HUES48 (cell line): ENCODE data around the gene LAT.
"Not testable (repeated sequence)": the region's sequence is repeated elsewhere in the genome, so short reads cannot be mapped to it uniquely, and the experiment has no call there.

Experiments
- H3K27ac ChIP-seq: one replicate; pipeline ENCODE4 v1.7.0; 2013; ENCODE audit warnings: low read depth, low read length, inconsistent platforms
- H3K27me3 ChIP-seq: 2 replicates; pipeline ENCODE4 v1.6.1; 2013; ENCODE audit warnings: mild to moderate bottlenecking, low read length; ENCODE audit not compliant: control insufficient read depth, insufficient read depth
- H3K36me3 ChIP-seq: 2 replicates; pipeline ENCODE4 v1.6.1; 2013; ENCODE audit warnings: low read length; ENCODE audit not compliant: control insufficient read depth, insufficient read depth
- H3K4me1 ChIP-seq: 2 replicates; pipeline ENCODE4 v1.6.1; 2013; ENCODE audit warnings: mild to moderate bottlenecking, low read length; ENCODE audit not compliant: control insufficient read depth, insufficient read depth
- H3K4me3 ChIP-seq: 2 replicates; pipeline ENCODE4 v1.5.1; 2013; ENCODE audit warnings: mild to moderate bottlenecking, low read depth, low read length
- H3K9ac ChIP-seq: 2 replicates; pipeline ENCODE4 v1.6.1; 2013; ENCODE audit warnings: mild to moderate bottlenecking, low read depth, low read length, moderate library complexity
- H3K9me3 ChIP-seq: 2 replicates; pipeline ENCODE4 v1.6.1; 2013; ENCODE audit warnings: low read length; ENCODE audit not compliant: control insufficient read depth, insufficient read depth

Gene LAT

GRCh38 chr16:28984619-28985135 is at the start of gene LAT:
Gene LAT (plus strand): TSS chr16:28985052. CDS start chr16:28985418, 366 bp downstream.
- Histone ChIP-seq H3K4me3 (no peak within 1 kb of the TSS), H3K27me3 (no peaks in the 10 kb centered on the region), H3K36me3 (peaks cover 31% of the 10 kb centered on the region), H3K9me3 (no peaks in the 10 kb centered on the region), H3K9ac (no peak within 1 kb of the TSS), H3K27ac (no peak within 1 kb of the TSS), H3K4me1 (no peaks in the 10 kb centered on the region)

- Histone ChIP-seq H3K9ac (no peak overlapping the region), H3K4me1 (peaks cover 4% of the 10 kb centered on the region; the same call in 1 of the 2 replicates), H3K4me3 (no peak overlapping the region), H3K9me3 (no peaks in the 10 kb centered on the region), H3K27me3 (no peaks in the 10 kb centered on the region), H3K36me3 (no peaks in the 10 kb centered on the region), H3K27ac (no peak overlapping the region)
These were observed 49.5 kb upstream of the LAT start for GRCh38 chr16:28935346-28935745.

- no peak overlapping the region for H3K27ac ChIP-seq
- H3K4me1 ChIP-seq, result peaks cover 4% of the 10 kb centered on the region; the same call in 1 of the 2 replicates
- no peaks in the 10 kb centered on the region for H3K27me3 ChIP-seq
- peak overlapping the region; percentile 54; the same call in 1 of the 2 replicates for H3K4me3 ChIP-seq
- H3K36me3 ChIP-seq, result no peaks in the 10 kb centered on the region
- no peaks in the 10 kb centered on the region for H3K9me3 ChIP-seq
- H3K9ac ChIP-seq, result no peak overlapping the region
These were observed 48.7 kb upstream of the LAT start for GRCh38 chr16:28935924-28936783.

GRCh38 chr16:28936784-28937155 is 48.1 kb upstream of the LAT start:
- Histone ChIP-seq H3K27ac (no peak overlapping the region), H3K27me3 (no peaks in the 10 kb centered on the region), H3K36me3 (no peaks in the 10 kb centered on the region), H3K9ac (no peak overlapping the region), H3K9me3 (no peaks in the 10 kb centered on the region), H3K4me3 (no peak overlapping the region), H3K4me1 (peaks cover 4% of the 10 kb centered on the region; the same call in 1 of the 2 replicates)

- no peaks in the 10 kb centered on the region for H3K36me3 ChIP-seq
- no peak overlapping the region for H3K27ac ChIP-seq
- H3K9me3 ChIP-seq, result no peaks in the 10 kb centered on the region
- no peak overlapping the region for H3K9ac ChIP-seq
- H3K4me3 ChIP-seq, result no peak overlapping the region
- no peaks in the 10 kb centered on the region for H3K27me3 ChIP-seq
- peaks cover 4% of the 10 kb centered on the region; the same call in 1 of the 2 replicates for H3K4me1 ChIP-seq
These were observed 47.5 kb upstream of the LAT start for GRCh38 chr16:28937222-28937876.

GRCh38 chr16:28938721-28939120 is 46.1 kb upstream of the LAT start:
- Histone ChIP-seq H3K4me1 (peaks cover 4% of the 10 kb centered on the region; the same call in 1 of the 2 replicates), H3K27me3 (no peaks in the 10 kb centered on the region), H3K4me3 (no peak overlapping the region), H3K27ac (no peak overlapping the region), H3K9me3 (no peaks in the 10 kb centered on the region), H3K36me3 (no peaks in the 10 kb centered on the region), H3K9ac (no peak overlapping the region)

GRCh38 chr16:28939825-28940224 is 45.0 kb upstream of the LAT start:
- not testable (repeated sequence) for H3K9ac ChIP-seq, H3K27me3 ChIP-seq, H3K9me3 ChIP-seq, H3K36me3 ChIP-seq, H3K4me3 ChIP-seq, H3K27ac ChIP-seq, H3K4me1 ChIP-seq

- Histone ChIP-seq H3K9ac (no peak overlapping the region), H3K9me3 (no peaks in the 10 kb centered on the region), H3K36me3 (no peaks in the 10 kb centered on the region), H3K27me3 (no peaks in the 10 kb centered on the region), H3K4me3 (no peak overlapping the region), H3K4me1 (peaks cover 3% of the 10 kb centered on the region; the same call in 1 of the 2 replicates), H3K27ac (no peak overlapping the region)
These were observed 41.6 kb upstream of the LAT start for GRCh38 chr16:28943281-28943680.

GRCh38 chr16:28946681-28947080 is 38.2 kb upstream of the LAT start:
- H3K27ac ChIP-seq, result no peak overlapping the region
- H3K9ac ChIP-seq, result no peak overlapping the region
- H3K27me3 ChIP-seq, result no peaks in the 10 kb centered on the region
- H3K4me1 ChIP-seq, result peaks cover 3% of the 10 kb centered on the region; the same call in 1 of the 2 replicates
- H3K9me3 ChIP-seq, result no peaks in the 10 kb centered on the region
- no peaks in the 10 kb centered on the region for H3K36me3 ChIP-seq
- no peak overlapping the region for H3K4me3 ChIP-seq

GRCh38 chr16:28950648-28951409 is 34.0 kb upstream of the LAT start, which contains the start of gene NFATC2IP:
Gene NFATC2IP (plus strand): TSS chr16:28950937. CDS start chr16:28951012, 75 bp downstream.
- Histone ChIP-seq H3K4me1 (no peaks in the 10 kb centered on the region), H3K9me3 (no peaks in the 10 kb centered on the region), H3K9ac (peak within 1 kb of the TSS; percentile 72), H3K27me3 (no peaks in the 10 kb centered on the region), H3K36me3 (peaks cover 38% of the 10 kb centered on the region), H3K27ac (peak within 1 kb of the TSS; percentile 81), H3K4me3 (peak within 1 kb of the TSS; percentile 74)
